Activated naive CD8-positive, alpha-beta T cell treated with anti-CD3 and anti-CD28 coated beads for 36 hours (primary cell): Measurements from ENCODE around the gene YBX3. TPM values are rescaled to one million over a fixed set of nuclear protein-coding genes. Genes with fewer than 3 reads are reported as not detected.

Source experiments
- DNase-seq: peaks from one replicate; pipeline ENCODE4 v3.0.0; 2021
- H3K27ac Mint-ChIP-seq: one replicate; pipeline ENCODE4 v1.8.0; 2022; ENCODE audit warnings: mild to moderate bottlenecking, moderate library complexity, mixed read lengths
- H3K27me3 Mint-ChIP-seq: one replicate; pipeline ENCODE4 v1.8.0; 2022; ENCODE audit warnings: mild to moderate bottlenecking, mixed read lengths
- H3K36me3 Mint-ChIP-seq: one replicate; pipeline ENCODE4 v1.8.0; 2021; ENCODE audit warnings: mild to moderate bottlenecking, mixed read lengths
- H3K4me1 Mint-ChIP-seq: one replicate; pipeline ENCODE4 v1.8.0; 2021; ENCODE audit warnings: mixed read lengths
- H3K4me3 Mint-ChIP-seq: one replicate; pipeline ENCODE4 v1.8.0; 2022; ENCODE audit warnings: mild to moderate bottlenecking, moderate library complexity, mixed read lengths
- H3K9me3 Mint-ChIP-seq: one replicate; pipeline ENCODE4 v1.8.0; 2022; ENCODE audit warnings: mixed read lengths
- total RNA-seq, 2 experiments: library from RNA; stranded (reverse); gene quantifications; one replicate each; pipeline ENCODE4 v1.2.3, GENCODE V29; 2021

Gene YBX3
- total RNA-seq, 2 experiments from 2014 or later = 276 to 279 TPM

DNA sequence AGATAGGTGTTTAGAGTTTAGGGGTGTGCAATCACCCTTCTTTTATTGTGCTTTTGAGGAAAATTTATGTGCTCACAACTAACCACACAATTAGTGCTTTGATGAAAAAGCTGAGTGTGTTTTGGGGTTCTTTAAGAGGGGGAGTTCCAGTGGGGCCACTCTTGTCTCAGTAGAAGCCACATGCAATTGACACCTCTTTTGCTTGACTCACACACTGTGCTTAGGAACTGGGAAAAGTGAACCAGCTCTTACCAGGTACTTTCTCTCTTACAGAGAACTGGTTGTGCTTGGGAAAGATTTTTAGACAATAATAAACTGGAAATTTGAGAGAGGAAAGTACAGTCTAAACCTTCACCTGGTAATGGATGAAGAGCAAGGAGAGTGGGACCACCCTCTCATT lies 12.3 kb upstream of the YBX3 start:
- peaks cover 5% of the 10 kb centered on the region for H3K4me1 Mint-ChIP-seq
- H3K27ac Mint-ChIP-seq = no peak overlapping the region
- no peaks in the 10 kb centered on the region for H3K9me3 Mint-ChIP-seq
- H3K36me3 Mint-ChIP-seq = no peaks in the 10 kb centered on the region
- H3K27me3 Mint-ChIP-seq = peaks cover 25% of the 10 kb centered on the region
- no peak for DNase-seq
- no peak overlapping the region for H3K4me3 Mint-ChIP-seq

- peaks cover 5% of the 10 kb centered on the region for H3K4me1 Mint-ChIP-seq
- H3K27me3 Mint-ChIP-seq = peaks cover 37% of the 10 kb centered on the region
Measured at GRCh38 chr12:10732549-10732948, 9.4 kb upstream of the YBX3 start.

DNA sequence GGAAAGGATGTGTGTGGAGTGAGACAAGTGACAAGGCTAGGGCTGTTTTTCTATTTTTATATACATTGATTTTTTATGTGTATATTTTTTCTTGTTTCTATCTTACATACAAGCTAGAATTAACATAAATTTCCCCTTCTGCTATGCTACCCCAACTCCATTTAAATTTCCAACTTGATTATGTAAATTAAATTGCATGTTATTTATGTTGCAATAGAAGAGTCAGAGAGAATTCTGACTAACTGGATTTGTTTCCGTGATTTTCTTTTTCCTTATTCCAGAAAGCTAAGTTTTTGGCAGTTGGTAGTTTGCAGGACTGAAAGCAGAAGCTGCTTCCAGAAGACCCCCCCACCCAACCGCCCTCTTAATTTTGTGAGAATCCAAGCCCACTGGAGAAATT lies 8.9 kb upstream of the YBX3 start:
- Mint-ChIP-seq H3K9me3 (no peaks in the 10 kb centered on the region), H3K36me3 (no peaks in the 10 kb centered on the region), H3K4me3 (no peak overlapping the region), H3K4me1 (peaks cover 5% of the 10 kb centered on the region), H3K27ac (no peak overlapping the region), H3K27me3 (peaks cover 42% of the 10 kb centered on the region)
- DNase-seq = no peak

More at GRCh38 chr12:10732549-10732948, 9.4 kb upstream of the YBX3 start:
- no peaks in the 10 kb centered on the region for H3K9me3 Mint-ChIP-seq
- no peaks in the 10 kb centered on the region for H3K36me3 Mint-ChIP-seq
- H3K27ac Mint-ChIP-seq = no peak overlapping the region
- no peak for DNase-seq
- H3K4me3 Mint-ChIP-seq = no peak overlapping the region

DNA sequence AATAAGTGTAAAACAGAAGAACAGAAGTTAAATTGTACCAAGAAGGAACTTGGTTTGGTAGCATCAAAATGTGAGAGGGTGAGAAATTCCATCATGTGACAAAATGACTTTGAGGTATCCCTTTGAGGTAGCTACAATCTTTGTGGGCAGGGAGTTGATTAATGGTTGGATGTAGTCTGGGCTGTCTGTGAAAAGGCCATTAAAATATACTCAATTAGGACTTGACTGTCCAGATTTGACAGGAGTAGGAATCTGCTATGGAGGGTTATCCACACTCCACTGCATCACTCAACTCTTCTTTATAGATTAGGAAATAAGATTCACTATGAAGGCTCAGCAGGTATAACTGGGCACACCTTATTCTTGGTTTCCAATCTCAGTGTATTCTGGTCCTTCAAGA lies 7.4 kb upstream of the YBX3 start:
- Mint-ChIP-seq H3K4me3 (no peak overlapping the region), H3K4me1 (peaks cover 3% of the 10 kb centered on the region), H3K27ac (no peak overlapping the region), H3K27me3 (peaks cover 44% of the 10 kb centered on the region), H3K36me3 (no peaks in the 10 kb centered on the region), H3K9me3 (no peaks in the 10 kb centered on the region)
- no peak for DNase-seq

DNA sequence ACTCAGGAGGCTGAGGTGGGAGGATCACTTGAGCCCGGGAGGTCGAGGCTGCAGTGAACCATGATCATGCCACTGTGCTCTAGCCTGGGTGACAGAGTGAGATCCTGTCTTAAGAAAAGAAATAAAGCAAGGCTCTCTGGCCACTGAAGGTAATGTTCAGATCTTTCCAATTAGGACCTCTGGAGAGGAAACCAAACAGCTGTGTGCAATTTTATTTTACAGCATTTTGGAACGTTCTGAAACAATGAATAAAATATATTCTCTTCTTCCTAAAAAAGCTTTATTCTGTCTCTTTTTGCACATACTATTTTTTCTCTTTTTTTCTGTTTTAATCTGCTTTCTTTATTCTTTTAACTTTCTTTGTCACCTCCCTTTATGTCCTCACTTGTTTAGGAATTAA lies 5.0 kb upstream of the YBX3 start:
- no peaks in the 10 kb centered on the region for H3K9me3 Mint-ChIP-seq
- H3K4me3 Mint-ChIP-seq = no peak overlapping the region
- DNase-seq = no peak
- no peaks in the 10 kb centered on the region for H3K36me3 Mint-ChIP-seq
- peaks cover 51% of the 10 kb centered on the region for H3K27me3 Mint-ChIP-seq
- no peak overlapping the region for H3K27ac Mint-ChIP-seq
- H3K4me1 Mint-ChIP-seq = peaks cover 9% of the 10 kb centered on the region

- no peaks in the 10 kb centered on the region for H3K9me3 Mint-ChIP-seq
- peaks cover 9% of the 10 kb centered on the region for H3K4me1 Mint-ChIP-seq
- H3K4me3 Mint-ChIP-seq = no peak overlapping the region
- DNase-seq = no peak
- peaks cover 42% of the 10 kb centered on the region for H3K27me3 Mint-ChIP-seq
- no peak overlapping the region for H3K27ac Mint-ChIP-seq
- H3K36me3 Mint-ChIP-seq = peaks cover 4% of the 10 kb centered on the region
Measured at GRCh38 chr12:10726945-10727344, 3.8 kb upstream of the YBX3 start.

- no peak overlapping the region for H3K4me3 Mint-ChIP-seq
- H3K27me3 Mint-ChIP-seq = peaks cover 38% of the 10 kb centered on the region
- peaks cover 20% of the 10 kb centered on the region for H3K4me1 Mint-ChIP-seq
- H3K9me3 Mint-ChIP-seq = no peaks in the 10 kb centered on the region
- no peak overlapping the region for H3K27ac Mint-ChIP-seq
- no peak for DNase-seq
- H3K36me3 Mint-ChIP-seq = peaks cover 21% of the 10 kb centered on the region
Measured at GRCh38 chr12:10725003-10725402, 1.9 kb upstream of the YBX3 start.

GRCh38 chr12:10722502-10722904 lies 620 bp downstream of the YBX3 start:
- H3K4me1 Mint-ChIP-seq = peaks cover 39% of the 10 kb centered on the region
- H3K9me3 Mint-ChIP-seq = no peaks in the 10 kb centered on the region
- H3K27ac Mint-ChIP-seq = peak overlapping the region; percentile 99
- peak; percentile 70 for DNase-seq
- peaks cover 25% of the 10 kb centered on the region for H3K27me3 Mint-ChIP-seq
- peaks cover 38% of the 10 kb centered on the region for H3K36me3 Mint-ChIP-seq
- H3K4me3 Mint-ChIP-seq = peak overlapping the region; percentile 99

DNA sequence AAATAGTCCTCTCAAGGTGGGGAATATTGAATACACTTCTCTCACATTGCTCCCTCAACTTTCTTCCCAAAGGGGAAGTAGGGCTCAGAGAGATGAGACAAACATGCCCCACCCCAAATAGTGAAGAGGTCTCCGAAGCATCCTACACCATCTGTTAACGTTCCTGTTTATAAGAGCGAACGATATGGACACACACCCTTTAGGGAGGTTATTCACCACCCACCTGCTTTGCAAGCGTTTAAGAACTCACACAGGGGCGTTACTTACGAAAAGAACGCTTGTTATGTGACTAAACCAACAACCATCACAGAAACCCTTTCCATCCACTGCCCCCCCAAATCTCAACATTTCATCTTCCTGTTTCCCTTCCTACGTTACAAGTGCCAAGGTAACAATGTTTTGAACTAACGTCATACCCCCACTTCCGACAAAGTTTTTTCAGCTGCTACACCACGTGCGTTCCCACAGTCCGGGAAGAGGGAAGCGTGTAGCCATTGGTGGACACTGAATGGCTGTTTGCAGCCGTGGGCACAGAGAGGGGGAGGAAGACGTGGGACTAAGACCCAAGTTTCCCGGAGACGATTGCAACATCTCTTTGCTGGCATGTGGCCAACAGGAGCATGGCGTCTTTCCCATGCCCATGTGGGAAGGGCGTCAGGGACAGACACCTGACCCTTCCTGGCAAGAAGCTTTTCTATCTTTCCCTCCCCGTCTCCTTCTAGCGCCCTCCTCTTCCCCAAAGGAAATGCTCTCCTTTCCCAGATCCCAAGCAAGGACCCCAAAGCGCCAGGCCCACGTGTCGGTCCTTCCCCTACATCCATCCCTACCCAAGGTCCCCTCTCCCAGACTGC lies 1.2 kb downstream of the YBX3 start:
- Mint-ChIP-seq H3K9me3 (no peaks in the 10 kb centered on the region), H3K27me3 (peaks cover 21% of the 10 kb centered on the region), H3K4me3 (peak overlapping the region; percentile 99), H3K36me3 (peaks cover 44% of the 10 kb centered on the region), H3K4me1 (peaks cover 46% of the 10 kb centered on the region), H3K27ac (peak overlapping the region; percentile 99)
- peak; percentile 74 for DNase-seq

- peaks cover 18% of the 10 kb centered on the region for H3K27me3 Mint-ChIP-seq
- peaks cover 51% of the 10 kb centered on the region for H3K36me3 Mint-ChIP-seq
- DNase-seq = no peak
- H3K4me1 Mint-ChIP-seq = peaks cover 53% of the 10 kb centered on the region
- no peaks in the 10 kb centered on the region for H3K9me3 Mint-ChIP-seq
- peak overlapping the region; percentile 99 for H3K4me3 Mint-ChIP-seq
- peak overlapping the region; percentile 99 for H3K27ac Mint-ChIP-seq
Measured at GRCh38 chr12:10720974-10721650, 2.0 kb downstream of the YBX3 start.

DNA sequence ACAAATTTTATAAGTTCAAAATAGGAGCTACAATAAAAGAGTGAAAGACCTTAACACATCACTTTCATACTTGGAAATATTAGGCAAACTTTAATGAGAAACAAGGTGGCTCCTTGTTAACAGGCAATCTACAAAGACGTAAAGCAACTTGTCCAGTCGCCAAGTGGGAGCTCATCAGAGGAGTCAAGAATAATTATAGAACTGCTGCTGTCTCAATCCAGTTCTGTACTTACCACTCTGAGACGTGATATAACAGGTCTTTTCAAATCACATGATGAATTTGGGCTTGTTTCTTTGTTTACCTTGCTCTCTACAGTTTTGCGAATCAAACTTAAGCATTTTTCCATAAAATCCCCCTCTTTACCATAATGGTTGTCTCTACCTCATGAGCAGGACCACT lies 3.6 kb downstream of the YBX3 start:
- Mint-ChIP-seq H3K27ac (no peak overlapping the region), H3K4me1 (peaks cover 62% of the 10 kb centered on the region), H3K27me3 (peaks cover 4% of the 10 kb centered on the region), H3K9me3 (no peaks in the 10 kb centered on the region), H3K36me3 (peaks cover 63% of the 10 kb centered on the region), H3K4me3 (no peak overlapping the region)
- no peak for DNase-seq

DNA sequence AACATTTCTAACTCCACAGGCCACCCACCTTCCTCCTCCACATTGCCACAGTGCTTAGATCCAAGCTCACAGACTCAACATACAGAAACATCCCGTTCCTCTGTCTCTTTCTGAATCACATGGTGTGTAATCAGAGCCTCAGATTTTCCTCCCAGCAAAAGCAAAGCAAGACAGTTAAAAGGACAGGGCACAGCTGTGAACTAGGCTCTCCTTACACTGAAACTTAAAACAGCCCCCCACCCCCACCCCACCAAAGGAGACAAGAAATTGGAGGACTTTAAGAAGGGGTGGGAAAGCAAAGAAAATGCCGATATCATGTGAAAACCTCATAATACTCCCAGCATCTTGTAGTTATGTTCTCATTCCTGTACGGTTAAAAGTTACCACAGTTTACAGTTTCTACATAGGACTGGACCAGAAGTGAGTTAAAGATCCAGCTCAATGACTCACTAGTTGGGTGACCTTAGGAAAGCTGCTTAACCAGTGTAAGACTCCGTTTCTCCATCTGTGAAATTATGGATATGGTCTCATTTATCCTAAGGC lies 4.8 kb downstream of the YBX3 start:
- peaks cover 54% of the 10 kb centered on the region for H3K4me1 Mint-ChIP-seq
- H3K36me3 Mint-ChIP-seq = peaks cover 71% of the 10 kb centered on the region
- H3K27ac Mint-ChIP-seq = no peak overlapping the region
- no peak for DNase-seq
- H3K9me3 Mint-ChIP-seq = no peaks in the 10 kb centered on the region
- no peaks in the 10 kb centered on the region for H3K27me3 Mint-ChIP-seq
- no peak overlapping the region for H3K4me3 Mint-ChIP-seq

DNA sequence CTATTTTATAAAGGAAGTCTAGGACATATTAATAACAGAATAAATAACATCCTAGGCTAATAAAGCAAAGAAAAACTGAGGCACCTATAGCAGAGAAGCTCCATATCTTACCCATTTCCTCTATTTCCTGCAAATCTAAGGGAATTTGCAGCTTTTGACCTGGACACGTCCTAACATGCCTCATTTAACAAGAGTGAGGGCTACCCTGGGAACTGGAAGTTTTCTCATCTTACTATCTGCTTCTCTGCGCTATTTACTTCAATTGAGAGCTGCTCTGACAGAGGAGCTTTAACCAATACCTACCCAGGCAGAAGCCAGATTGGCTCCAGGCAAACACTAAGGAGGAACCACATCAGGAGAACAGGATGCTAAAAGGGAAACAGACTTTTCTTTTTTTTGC lies 5.7 kb downstream of the YBX3 start:
- DNase-seq = no peak
- Mint-ChIP-seq H3K27me3 (no peaks in the 10 kb centered on the region), H3K27ac (no peak overlapping the region), H3K4me1 (peaks cover 56% of the 10 kb centered on the region), H3K36me3 (peaks cover 81% of the 10 kb centered on the region), H3K9me3 (no peaks in the 10 kb centered on the region), H3K4me3 (no peak overlapping the region)

- no peak for DNase-seq
- H3K27ac Mint-ChIP-seq = peak overlapping the region; percentile 49
- H3K9me3 Mint-ChIP-seq = no peaks in the 10 kb centered on the region
- no peaks in the 10 kb centered on the region for H3K27me3 Mint-ChIP-seq
- no peak overlapping the region for H3K4me3 Mint-ChIP-seq
- H3K4me1 Mint-ChIP-seq = peaks cover 56% of the 10 kb centered on the region
- H3K36me3 Mint-ChIP-seq = peaks cover 80% of the 10 kb centered on the region
Measured at GRCh38 chr12:10716704-10717315, 6.3 kb downstream of the YBX3 start.

GRCh38 chr12:10716277-10716676 lies 6.8 kb downstream of the YBX3 start:
- H3K4me1 Mint-ChIP-seq = peaks cover 55% of the 10 kb centered on the region
- no peaks in the 10 kb centered on the region for H3K27me3 Mint-ChIP-seq
- H3K27ac Mint-ChIP-seq = peak overlapping the region; percentile 49
- H3K9me3 Mint-ChIP-seq = no peaks in the 10 kb centered on the region
- H3K36me3 Mint-ChIP-seq = peaks cover 78% of the 10 kb centered on the region
- DNase-seq = no peak
- no peak overlapping the region for H3K4me3 Mint-ChIP-seq
